Kidney tubule cell (primary cell): ENCODE results near the gene ACP1.

ENCODE experiments used
- DNase-seq: peaks from one replicate; pipeline ENCODE4 v3.0.0-alpha.2; 2018; ENCODE audit warnings: low spot score

ACP1 gene

DNA sequence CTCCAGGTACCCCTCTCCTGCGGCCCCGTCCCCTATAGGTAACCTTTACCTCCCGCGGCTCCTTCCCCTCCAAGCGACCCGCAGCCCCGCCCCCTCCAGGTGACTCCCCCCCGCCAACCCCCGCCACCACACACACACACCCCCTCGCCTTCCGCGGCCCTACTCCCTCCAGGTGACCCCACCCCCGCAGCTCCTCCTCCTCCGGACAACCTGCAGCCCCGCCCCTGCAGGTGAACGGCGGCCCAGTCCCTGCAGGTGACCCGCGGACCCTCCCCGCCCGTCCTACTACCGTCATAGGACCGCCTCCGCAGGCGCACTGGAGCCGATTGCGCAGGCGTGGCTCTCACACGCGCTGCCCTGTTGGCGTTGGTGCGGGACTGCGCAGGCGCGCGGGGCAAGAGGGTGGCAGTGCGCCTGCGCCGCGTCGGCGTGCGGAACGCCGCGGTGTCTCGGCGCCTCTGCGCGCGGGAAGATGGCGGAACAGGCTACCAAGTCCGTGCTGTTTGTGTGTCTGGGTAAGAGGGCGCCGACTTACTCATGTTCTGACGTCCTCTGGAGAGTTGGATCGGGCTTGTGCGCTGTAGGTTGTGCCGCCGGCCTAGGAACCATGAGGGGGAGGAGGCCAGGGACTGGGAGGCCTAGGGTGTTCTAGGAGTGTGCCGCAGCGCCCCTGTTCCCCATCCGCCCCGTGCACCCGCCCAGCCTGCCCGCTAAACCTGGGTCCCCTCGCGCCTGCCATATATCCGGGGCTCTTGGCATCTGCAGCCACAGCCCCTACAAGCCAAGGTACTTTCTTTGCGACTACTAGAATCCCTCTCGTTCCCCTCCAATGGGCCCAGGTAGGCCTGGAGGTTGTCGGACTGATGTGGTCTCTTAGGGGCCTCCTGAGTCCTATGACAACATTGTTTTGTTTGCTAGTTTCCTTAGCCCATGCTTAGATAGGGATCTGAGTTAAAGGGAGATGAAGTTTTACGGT is at the start of gene ACP1:
TSS of gene ACP1 (plus strand) at position 455 of the 976 bp plus-strand sequence. CDS start at position 473, 18 bp downstream.
- peak; percentile 97 for DNase-seq

DNA sequence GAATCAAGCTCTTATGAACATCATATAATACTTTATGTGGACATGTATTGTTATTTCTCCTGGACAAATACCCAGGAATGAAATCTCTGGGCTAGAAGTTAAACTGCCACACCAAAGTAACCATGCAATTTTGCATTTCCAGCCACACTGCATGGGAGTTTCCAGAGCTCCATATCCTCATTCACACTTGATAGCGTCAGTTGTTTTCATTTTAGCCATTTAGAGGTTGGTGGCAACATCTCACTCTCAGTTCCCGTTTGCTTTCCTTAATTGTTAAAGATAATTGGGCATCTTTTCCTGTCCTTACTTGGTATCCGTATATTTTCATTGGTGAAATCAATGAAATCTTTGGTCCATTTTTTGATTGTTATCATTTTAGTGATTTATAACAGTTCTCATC is 48.7 kb upstream of the ACP1 start:
- DNase-seq, result no peak

DNA sequence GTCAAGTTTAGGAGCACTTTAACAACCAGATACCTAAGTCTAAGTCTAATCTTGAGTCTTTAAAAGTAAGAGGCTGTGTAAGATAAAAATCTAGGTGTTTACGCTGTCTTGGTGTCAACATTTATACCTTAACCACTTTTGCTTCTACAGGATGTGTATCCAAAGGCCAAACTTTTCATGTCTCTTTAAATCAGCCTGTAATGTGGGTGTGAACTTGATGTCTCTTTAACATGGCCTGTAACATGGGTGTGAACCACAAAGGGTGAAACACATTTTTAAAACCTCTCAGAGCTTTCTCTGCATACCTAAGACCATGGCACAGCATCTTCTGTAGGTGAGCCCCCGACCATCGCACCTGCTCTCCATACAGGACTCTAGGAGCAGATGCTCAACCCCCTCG is 41.3 kb upstream of the ACP1 start:
- DNase-seq, result no peak

DNA sequence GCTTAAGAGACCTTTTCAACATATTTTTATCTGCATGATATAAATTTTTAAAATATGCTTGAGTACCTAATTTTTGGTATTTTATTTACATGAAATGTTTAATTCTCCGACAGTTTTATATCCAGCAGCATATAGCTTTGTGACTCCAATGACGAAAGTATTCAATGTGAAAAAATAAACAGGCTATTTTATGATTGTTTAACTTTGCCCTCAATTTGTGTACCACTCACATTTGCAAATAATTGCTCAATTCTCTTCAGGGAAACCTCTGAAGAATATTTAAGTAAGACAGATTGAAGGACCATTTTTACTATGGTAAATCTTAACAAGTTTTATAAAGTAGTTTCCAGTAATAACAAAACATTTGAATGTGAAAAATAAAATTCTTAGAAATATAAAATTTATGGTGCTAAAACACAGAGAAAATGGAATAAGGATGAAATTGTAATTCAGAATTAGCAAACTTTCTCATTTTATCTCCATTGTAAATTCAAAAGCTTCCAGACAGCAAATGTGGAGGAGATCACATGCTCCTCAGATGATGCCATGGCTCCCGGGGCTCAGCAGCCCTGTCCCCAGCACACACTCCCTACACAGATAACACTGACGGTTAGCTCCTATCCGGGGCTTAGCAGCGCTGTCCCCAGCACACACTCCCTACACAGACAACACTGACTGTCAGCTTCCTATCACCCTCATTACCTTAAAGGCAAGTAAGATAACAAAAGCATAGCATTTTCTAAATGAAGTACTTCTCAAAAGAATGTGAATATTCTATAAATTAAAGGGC is 40.6 kb upstream of the ACP1 start:
- no peak for DNase-seq

DNA sequence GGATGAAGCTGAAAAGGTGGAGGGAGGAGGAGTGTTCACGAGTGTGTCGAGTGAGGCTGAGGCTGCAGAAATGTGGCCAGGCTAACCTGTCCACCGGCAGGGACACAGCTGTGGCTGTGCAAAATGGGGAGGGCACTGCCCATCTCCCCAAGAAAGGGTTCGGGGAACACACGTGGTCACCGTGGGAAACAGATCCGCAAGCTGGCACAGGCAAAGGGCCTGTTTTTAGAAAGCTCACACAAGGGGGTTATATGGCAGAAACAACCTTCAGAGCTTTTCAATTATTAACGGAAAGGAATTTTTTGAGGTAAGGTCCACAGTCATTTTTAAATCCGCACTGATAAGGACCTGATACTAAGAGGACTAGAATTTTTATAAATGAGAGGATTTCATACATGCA is 36.6 kb upstream of the ACP1 start:
- no peak for DNase-seq

DNA sequence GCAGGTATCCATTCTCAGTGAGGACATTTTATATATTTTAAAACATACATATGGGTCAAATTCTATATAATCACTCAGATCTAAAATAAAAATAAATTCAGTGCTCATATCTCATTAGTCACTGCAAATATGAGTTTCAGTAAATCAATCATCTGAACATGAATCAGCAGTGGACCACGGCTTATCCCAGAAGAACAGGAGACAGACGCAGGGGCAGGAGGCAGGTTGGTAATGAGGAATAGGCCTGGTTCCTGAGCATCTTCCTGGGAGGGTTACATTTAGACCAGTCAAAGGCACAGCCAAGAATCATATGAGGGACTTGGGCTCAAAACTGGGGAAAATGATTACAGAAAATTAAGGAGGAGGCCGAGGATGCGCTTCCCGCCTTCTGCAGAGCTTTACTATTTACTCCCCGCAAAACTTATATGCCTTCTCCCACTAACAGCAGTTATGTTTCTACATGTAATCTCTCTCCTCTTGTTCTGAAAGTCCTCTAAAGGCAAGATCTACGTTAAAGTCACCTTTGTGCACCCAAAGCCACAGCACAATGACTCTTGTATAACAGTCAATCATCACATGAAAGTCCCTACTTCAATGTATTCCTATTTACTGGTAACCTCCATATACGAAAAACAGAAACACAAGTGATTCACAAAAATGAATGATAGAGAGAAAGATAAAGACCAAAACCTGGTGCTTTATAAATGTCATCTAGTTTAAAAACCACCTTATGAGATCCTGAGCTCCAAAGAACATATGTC is 36.0 kb upstream of the ACP1 start:
- DNase-seq, result no peak

DNA sequence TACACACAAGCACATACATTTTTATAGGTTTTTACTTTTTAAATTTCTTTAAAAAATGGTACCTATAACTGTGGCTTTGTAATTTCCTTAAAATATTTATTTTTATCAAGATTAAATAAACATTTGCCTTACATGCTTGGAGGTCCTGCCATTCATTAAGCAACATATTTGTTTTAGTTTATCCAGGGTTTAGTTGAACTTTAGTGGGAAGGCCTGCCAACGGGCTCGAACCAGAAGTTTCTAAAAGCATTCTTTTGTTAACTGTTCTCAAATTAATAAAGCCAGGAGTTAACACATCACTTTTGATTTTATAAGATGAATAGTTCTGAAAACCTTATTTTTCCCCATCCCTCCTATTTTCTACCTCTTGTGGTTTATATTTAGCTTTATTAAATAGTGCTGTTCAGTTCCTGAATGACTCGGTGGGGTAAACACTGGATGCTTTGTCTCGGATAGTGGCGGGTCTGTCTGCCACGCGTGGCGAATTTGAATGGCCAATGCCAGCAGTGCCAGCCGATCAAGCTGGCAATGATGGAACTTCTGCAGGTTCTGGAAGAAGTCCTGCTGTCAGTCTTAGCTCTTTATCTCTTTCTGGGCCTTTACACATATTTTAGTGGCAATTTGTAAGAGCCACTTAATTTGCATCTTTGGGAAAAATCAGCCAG is 33.1 kb upstream of the ACP1 start:
- no peak for DNase-seq

DNA sequence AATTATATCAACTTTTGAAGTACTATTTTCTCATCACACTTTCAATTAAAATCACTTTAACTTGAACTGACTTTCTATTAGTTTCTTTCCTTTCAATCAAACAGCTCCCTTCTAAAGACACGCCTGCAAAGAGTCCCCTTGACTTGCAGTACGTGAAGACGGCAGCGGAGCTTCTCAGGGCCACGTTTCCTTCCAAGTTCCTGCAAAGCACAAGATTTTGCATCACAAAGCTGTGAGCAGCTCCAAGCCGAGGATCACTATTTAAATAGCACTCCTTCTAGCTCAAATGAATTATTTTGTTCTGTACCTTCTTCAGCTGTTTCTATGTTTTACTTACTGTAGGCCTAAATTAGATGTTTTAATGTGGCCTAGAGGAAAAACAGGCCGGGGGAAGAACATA is 31.7 kb upstream of the ACP1 start:
- no peak for DNase-seq

DNA sequence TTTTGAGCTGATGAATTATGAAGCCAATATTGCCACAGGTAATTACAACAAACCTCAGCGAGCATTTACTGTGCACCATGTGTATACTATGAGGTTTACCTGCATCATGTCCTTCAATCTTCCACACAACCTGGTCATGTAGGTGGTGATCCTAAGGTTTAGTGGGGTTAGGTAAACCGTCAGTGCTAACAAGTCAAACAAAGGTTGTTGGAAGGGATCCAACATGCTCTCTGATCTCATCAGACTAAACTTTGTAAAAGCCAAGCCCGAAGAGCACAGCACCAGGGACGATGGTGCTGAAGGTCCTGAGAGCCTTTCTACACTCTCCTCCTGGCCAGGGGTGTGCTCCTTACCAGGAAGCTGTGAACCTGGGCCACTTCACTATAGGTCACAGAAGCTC is 30.3 kb upstream of the ACP1 start:
- no peak for DNase-seq

DNA sequence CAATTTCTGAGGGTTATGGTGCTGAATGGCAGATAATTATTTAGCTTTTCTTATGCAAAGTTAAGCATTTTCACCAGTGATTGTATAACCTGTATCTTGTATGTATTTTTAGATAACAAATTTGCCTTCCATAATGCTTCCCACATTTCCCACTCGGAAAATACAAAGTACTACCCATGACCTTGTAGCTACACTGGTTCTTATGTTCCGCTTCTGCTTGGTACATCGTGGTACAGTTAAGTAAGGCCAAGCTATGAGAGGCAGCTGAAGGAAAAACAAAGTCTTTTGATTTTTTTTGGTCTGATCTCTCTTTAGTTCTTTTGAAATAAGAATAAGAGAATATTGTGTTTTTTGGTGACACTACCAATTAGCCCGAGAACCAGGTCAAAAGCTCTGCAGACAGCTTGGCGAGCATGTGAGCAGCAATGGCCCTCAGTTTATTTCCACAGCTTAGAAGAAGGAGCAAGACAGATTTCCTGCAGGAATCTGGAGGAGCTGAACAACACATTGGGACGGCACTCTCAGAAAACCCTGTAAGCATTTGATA is 27.7 kb upstream of the ACP1 start:
- DNase-seq, result no peak

DNA sequence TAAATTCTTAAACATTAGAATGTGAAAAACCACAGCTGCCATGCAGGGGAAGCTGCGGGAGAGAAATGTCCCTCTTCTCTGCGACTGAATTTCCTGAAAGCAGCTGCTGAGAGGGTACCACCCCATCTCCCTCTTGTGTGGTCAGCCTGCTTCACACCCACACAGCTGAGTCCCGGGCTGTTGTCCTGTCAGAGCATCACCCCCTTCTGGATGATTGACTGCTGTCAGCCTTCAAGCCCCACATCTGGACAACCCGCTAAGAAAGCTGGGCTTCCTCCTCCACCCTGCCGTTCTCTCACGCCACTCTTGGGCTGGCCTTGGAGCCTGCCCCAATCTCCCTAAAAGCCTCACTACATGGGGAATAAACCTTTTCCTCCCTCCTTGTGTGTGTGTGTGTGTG is 26.9 kb upstream of the ACP1 start:
- no peak for DNase-seq

DNA sequence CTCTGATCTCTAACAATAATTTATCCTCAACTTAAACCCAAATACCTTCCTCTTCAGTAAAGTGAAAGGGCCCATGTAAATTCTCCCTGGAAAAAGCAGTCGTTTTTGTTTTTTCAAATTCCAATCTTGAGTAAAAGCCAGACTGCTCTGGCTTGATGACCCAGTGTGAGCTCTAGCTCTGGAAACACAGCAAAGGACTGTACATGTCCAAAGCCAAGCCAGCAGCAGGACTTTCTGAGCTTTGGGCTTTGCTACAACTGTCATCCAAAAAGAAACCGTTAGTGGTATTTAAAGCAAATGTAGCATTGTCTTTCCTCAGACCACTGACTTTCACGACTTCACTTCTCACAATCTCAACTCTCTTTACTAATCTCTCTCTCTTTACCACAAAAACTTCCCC is 26.3 kb upstream of the ACP1 start:
- DNase-seq, result no peak

DNA sequence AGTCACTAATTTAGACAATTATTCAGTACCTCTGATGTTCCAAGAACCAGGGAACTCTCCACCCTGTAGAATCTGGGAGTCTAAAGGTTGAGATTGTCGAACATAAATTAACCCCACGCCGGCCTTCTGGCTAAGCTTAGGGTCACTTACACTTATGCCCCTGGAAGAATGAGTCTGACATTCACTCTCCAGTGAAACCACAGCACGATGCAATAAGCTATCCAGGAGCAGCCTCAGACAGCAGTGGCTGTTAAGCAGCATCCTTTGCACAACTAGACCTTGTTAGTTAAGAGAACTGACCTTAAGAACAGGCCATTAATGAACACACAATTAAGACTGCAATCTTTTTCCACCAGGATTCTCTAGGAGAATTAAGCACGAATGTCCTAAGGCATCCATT is 25.9 kb upstream of the ACP1 start:
- DNase-seq, result no peak

DNA sequence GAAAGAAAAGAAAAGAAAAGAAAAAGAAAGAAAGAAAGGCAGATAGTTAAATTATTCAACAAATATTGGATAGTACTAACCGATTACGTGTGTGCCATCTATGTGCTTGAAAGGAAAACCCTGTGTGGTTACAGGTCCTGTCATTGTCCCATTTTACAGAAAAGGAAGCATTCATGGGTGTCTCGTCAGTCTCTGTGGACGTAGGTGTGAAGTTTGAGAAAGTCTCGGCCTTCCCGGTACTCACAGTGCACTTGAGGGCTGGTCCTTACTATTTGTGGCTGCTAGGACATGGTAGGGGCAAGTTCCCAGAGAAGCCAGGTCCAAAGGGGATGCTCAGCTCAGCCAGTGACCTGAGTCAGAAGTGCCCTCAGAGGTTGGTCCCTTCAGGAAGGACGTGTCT is 20.2 kb upstream of the ACP1 start:
- no peak for DNase-seq

DNA sequence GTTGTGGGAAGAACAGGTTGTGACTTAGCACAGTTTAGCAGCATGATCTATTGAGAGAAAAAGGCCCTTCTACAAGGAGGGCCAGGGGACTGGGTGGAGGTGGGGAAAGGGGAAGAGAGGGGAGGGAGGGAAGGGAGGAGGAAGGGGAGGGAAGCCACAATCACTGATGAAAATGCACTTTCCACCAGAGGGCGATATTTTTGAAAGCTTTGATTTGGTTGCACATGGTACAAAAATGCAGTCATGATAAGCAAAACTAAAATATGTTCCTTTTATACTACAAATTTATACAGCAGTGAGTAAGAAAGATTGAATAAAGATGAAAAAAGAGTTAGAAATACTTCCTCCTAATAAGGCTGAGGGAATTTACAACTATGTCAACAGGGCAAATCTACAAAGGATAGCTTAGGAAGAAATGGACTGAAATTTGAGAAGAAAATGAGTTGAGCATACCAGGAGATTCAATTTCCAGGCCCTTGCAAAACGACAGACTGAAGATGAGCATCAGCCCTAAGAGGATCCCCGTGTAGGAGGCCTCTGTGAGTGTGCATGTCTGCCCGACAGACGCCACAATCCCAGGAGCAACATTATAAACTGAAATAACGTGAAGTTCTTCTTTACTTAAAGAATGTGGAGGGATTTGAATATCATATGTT is 18.1 kb upstream of the ACP1 start:
- DNase-seq, result peak; percentile 55

DNA sequence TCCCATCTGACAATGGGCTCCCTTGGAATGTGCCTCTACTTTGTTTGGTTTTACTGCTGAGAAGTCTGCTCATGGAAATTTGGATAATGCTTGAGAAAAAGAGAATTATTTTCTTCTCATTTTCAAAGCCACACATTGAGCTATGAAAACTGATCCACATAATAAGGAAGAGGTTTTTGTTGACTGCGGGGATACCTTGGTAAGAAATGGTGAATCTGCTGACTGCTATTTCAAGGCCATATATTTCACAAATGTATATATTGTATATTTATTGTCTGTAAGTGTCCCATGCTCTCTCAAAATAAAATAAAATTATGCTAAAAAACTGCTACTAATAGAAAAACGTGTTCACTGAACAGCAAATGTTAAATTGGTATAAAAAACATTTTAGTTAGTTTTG is 16.0 kb upstream of the ACP1 start:
- DNase-seq, result no peak

DNA sequence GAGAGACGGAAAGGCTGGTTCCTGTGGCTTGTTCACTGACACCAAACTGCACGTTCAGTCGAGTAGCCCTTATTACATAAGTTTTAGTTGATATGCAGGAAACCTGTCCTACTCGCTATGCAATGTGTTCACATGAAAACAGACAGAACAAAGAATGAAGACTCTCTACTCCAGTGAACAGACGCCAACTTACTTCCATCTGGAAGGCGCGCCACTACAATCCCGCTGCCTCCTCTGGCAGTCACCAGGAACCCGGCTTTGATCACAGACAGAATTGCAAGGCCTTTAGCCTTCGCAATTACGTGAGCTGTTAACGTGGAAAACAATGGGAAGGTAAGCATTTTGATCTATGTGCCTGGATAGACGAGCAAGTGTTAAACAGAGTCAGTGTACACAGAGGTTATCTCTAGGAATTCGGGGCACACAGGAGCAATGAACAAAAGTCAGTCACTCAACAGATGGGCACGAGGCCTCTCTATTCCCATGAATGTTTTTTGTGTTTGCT is 15.2 kb upstream of the ACP1 start:
- DNase-seq, result no peak

DNA sequence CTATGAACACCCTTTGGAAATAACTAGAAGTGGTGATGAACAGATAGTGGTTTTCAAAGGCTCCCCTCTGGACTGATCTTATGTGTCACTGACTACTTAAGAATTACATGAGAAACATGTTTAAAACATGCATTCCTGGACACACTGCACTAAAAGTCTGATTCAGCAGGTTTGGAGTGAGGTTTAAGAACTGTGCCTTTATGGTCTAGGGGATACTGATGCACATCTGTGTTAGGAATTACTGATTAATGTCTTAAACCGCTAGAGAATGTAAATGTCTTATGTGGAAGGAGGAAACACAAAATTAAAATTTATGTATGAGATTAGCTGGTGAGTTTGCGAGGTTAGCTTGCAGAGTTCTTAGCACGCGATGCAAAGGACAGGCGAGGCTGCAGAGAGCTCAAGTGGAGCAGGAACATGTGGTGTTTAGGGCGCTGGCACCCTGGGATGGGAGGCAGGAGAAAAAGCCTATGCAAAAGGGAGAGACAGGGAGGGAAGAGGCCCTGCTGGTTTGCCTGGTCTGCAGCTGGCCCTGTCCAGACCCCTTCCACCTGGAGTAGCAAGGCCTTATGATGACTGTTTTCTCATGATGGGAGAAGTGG is 12.6 kb upstream of the ACP1 start:
- no peak for DNase-seq

DNA sequence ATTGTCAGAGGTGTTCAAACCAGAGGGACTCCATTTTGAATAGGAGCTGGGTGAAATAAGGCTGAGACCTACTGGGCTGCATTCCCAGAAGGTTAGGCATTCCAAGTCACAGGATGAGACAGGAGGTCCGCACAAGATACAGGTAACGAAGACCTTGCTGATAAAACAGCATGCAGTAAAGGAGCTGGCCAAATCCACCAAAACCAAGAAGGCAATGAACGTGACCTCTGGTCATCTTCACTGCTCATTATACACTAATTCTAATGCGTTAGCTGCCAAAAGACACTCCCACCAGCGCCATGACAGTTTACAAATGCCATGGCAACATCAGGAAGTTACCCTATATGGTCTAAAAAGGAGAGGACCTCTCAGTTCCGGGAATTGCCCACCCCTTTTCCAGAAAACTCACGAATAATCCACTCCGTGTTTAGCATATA is 11.5 kb upstream of the ACP1 start:
- no peak for DNase-seq

DNA sequence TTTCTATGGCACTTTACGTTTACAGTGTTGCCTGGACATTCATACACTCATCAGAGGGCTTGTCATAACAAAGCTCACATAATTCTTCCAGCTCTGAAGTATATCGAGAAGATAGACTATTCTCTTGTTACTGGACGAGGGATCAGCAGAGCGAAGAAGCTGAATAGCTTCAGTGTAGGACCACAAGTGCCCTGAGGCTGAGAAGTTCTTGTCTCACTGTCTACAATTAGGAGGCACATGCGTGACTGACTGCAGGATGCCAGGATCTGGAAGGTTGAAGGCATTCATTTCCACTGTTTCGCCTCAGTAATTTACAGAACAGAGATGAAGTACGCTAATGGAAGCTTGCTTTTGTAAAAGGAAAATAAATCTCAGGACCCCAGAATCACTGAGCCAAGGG is 10.5 kb upstream of the ACP1 start:
- DNase-seq, result peak; percentile 40
